GM12878 (cell line): ENCODE measurements around the gene ABI3. TPM values are rescaled to one million over a fixed set of nuclear protein-coding genes. Genes with fewer than 3 reads are reported as not detected.

ENCODE experiments used
- CBX3 ChIP-seq: fragments of 200-600 bp; sonication (generic); IDR thresholded peaks from 2 replicates; pipeline ENCODE4 v1.6.1; 2016; ENCODE audit warnings: low read depth, borderline replicate concordance
- CREM ChIP-seq: IDR thresholded peaks from 2 replicates; pipeline ENCODE4 v1.6.1; 2014; ENCODE audit warnings: antibody characterized with exemption, low read depth
- CUX1 ChIP-seq: IDR thresholded peaks from 2 replicates; pipeline ENCODE4 v1.6.1; 2012; ENCODE audit warnings: improper control_type of control experiment, low read depth, low read length; ENCODE audit not compliant: insufficient replicate concordance
- ELK1 ChIP-seq: IDR thresholded peaks from 2 replicates; pipeline ENCODE4 v1.6.1; 2012; ENCODE audit warnings: low read depth, low read length, improper control_type of control experiment
- FOS ChIP-seq: IDR thresholded peaks from 3 replicates; pipeline ENCODE4 v1.6.1; 2011; ENCODE audit warnings: borderline replicate concordance; ENCODE audit not compliant: insufficient read length; ENCODE audit errors: extremely low read depth
- HCFC1 ChIP-seq: fragments of 150-350 bp; IDR thresholded peaks from 2 replicates; pipeline ENCODE4 v1.6.1; 2014; ENCODE audit warnings: low read length
- HDAC2 ChIP-seq: fragments of 200-600 bp; sonication (generic); IDR thresholded peaks from 2 replicates; pipeline ENCODE4 v1.6.1; 2017
- IKZF2 ChIP-seq, 2 experiments: fragments of 450-650 bp; IDR thresholded peaks; 2 replicates each; pipeline ENCODE4 v1.6.1; 2017; ENCODE audit warnings: mild to moderate bottlenecking in 2 of 2, moderate library complexity in 2 of 2
- JUNB ChIP-seq: IDR thresholded peaks from 2 replicates; pipeline ENCODE4 v1.6.1; 2016; ENCODE audit warnings: antibody characterized with exemption, mild to moderate bottlenecking
- JUND ChIP-seq: IDR thresholded peaks from 2 replicates; pipeline ENCODE4 v1.6.1; 2012; ENCODE audit warnings: low read depth, mild to moderate bottlenecking, low read length, improper control_type of control experiment, moderate library complexity
- MAX ChIP-seq: IDR thresholded peaks from 2 replicates; pipeline ENCODE4 v1.6.1; 2012; ENCODE audit warnings: low read depth, low read length, improper control_type of control experiment
- MTA3 ChIP-seq: IDR thresholded peaks from 2 replicates; pipeline ENCODE4 v1.6.1; 2012; ENCODE audit warnings: low read length, inconsistent platforms, borderline replicate concordance
- NFIC ChIP-seq: IDR thresholded peaks from 2 replicates; pipeline ENCODE4 v1.6.1; 2012; ENCODE audit warnings: low read depth, mild to moderate bottlenecking, inconsistent platforms, low read length, moderate library complexity
- NR2F1 ChIP-seq: fragments of 450-650 bp; conservative IDR thresholded peaks from 2 replicates; pipeline ENCODE4 v1.6.1; 2017; ENCODE audit warnings: mild to moderate bottlenecking
- POLR2A ChIP-seq: IDR thresholded peaks from 2 replicates; pipeline ENCODE4 v1.6.1; 2011; ENCODE audit warnings: low read depth, mild to moderate bottlenecking, low read length
- RB1 ChIP-seq: fragments of 450-650 bp; formaldehyde crosslinking; IDR thresholded peaks from 2 replicates; pipeline ENCODE4 v1.6.1; 2017; ENCODE audit warnings: mild to moderate bottlenecking, borderline replicate concordance
- SIX5 ChIP-seq: IDR thresholded peaks from 2 replicates; pipeline ENCODE4 v1.6.1; 2011; ENCODE audit warnings: mild to moderate bottlenecking, low read depth, low read length, moderate library complexity; ENCODE audit not compliant: severe bottlenecking
- SPI1 ChIP-seq: IDR thresholded peaks from 2 replicates; pipeline ENCODE4 v1.6.1; 2011; ENCODE audit warnings: low read depth, mild to moderate bottlenecking, low read length, moderate library complexity, borderline replicate concordance; ENCODE audit not compliant: insufficient read depth
- WRNIP1 ChIP-seq: IDR thresholded peaks from 2 replicates; pipeline ENCODE4 v1.6.1; 2011; ENCODE audit warnings: low read depth, low read length, improper control_type of control experiment, borderline replicate concordance
- ZBTB11 ChIP-seq: fragments of 450-650 bp; formaldehyde crosslinking; IDR thresholded peaks from 2 replicates; pipeline ENCODE4 v1.5.0; 2022; ENCODE audit warnings: mild to moderate bottlenecking, missing genetic modification characterization
- ZSCAN29 ChIP-seq: fragments of 450-650 bp; IDR thresholded peaks from 2 replicates; pipeline ENCODE4 v1.6.1; 2017; ENCODE audit warnings: mild to moderate bottlenecking, moderate library complexity
- polyA plus RNA-seq, 11 experiments: library from polyadenylated mRNA; depleted of rRNA in 4 of 11; unstranded in 6 of 11; stranded (reverse) in 5 of 11; fragments of >200 nt; fragmentation: Nextera tagmentation in 4 of 11; fragmentation: Illumina TruSeq in 1 of 11; extraction: Ambion mirVana in 4 of 11; extraction: Trizol in 1 of 11; gene quantifications; 1 replicate in 1 of 11; 2 replicates in 10 of 11; pipeline versions ENCODE4 v1.2.1 to v1.2.3, GENCODE V29; 2011 to 2016; ENCODE audit warnings: inconsistent platforms in 2 of 11, missing spikeins in 2 of 11, low read depth in 1 of 11
- total RNA-seq, 4 experiments: library from RNA; depleted of rRNA in 3 of 4; stranded (reverse); fragments of >200 nt in 3 of 4; fragmentation: Illumina TruSeq in 1 of 4; extraction: Trizol in 1 of 4; gene quantifications; 2 replicates each; pipeline versions ENCODE4 v1.2.1 to v1.2.3, GENCODE V29; 2013 to 2021

The ABI3 gene
- total and polyA plus RNA-seq, 10 of the 15 experiments (the other 5 are each of a cell fraction or from before 2014, with no cell fraction given) = 13.4 to 109 (median 51.1) TPM

GRCh38 chr17:49194297-49194607 lies 16.3 kb upstream of the ABI3 start (continued):
- TF ChIP-seq FOS (no peak), MAX (no peak), HDAC2 (no peak), JUNB (no peak), JUND (no peak), SIX5 (no peak), CUX1 (no peak), NFIC (peak; percentile 44), MTA3 (no peak), SPI1 (peak; percentile 67; the same call in 1 of the 2 replicates), ZBTB11 (CRISPR knock-in tag) (no peak), RB1 (no peak), ELK1 (no peak), NR2F1 (no peak), IKZF2 (IDR thresholded peaks at IDR 0.05) (peak; percentile 21 to 35; a peak in 2 of 4 replicates), POLR2A (no peak), ZSCAN29 (no peak), HCFC1 (no peak), CREM (no peak), CBX3 (no peak), WRNIP1 (no peak)
